Testis (tissue), 3 donors: Measurements from ENCODE around the gene MOG. TPM values are rescaled to one million over a fixed set of nuclear protein-coding genes. Genes with fewer than 3 reads are reported as not detected.
"Not testable (repeated sequence)": the region's sequence is repeated elsewhere in the genome, so short reads cannot be mapped to it uniquely, and the experiment has no call there.

Experiments
- DNase-seq: peaks from one replicate; pipeline ENCODE4 v3.0.0-alpha.2; 2019
- H3K27ac ChIP-seq, 2 donors: fragments of 200-600 bp; sonication (generic); one replicate each; pipeline ENCODE4 v1.5.1; 2019
- H3K27me3 ChIP-seq: fragments of 200-600 bp; sonication (generic); one replicate; pipeline ENCODE4 v1.5.1; 2019
- H3K36me3 ChIP-seq: fragments of 200-600 bp; sonication (generic); one replicate; pipeline ENCODE4 v1.5.1; 2017; ENCODE audit warnings: low read depth; ENCODE audit errors: missing control alignments
- H3K4me1 ChIP-seq: fragments of 200-600 bp; sonication (generic); one replicate; pipeline ENCODE4 v1.5.1; 2019
- H3K4me3 ChIP-seq, 2 donors: fragments of 200-600 bp; sonication (generic); one replicate each; pipeline ENCODE4 v1.5.1; 2017 to 2019
- H3K9me3 ChIP-seq: fragments of 200-600 bp; sonication (generic); one replicate; pipeline ENCODE4 v1.5.1; 2017
- CTCF ChIP-seq, 3 experiments: fragments of 450-650 bp in 2 of 3; fragments of 200-600 bp in 1 of 3; sonication (generic) in 1 of 3; IDR thresholded peaks; one replicate each; pipeline ENCODE4 v1.5.1; 2016 to 2019; ENCODE audit warnings: antibody characterized with exemption in 3 of 3, mild to moderate bottlenecking in 2 of 3, moderate library complexity in 1 of 3
- POLR2A ChIP-seq: fragments of 450-650 bp; IDR thresholded peaks from one replicate; pipeline ENCODE4 v1.6.1; 2017; ENCODE audit warnings: antibody characterized with exemption, mild to moderate bottlenecking, moderate library complexity
- WGBS, 2 donors: methylation state at CpG; one replicate each; pipeline ENCODE4 v1.1.5; 2018; 5-methylcytosine and 5-hydroxymethylcytosine counted together
- intact Hi-C: fragments of 100-400 bp; cut with DNase I; formaldehyde crosslinking; loops from one replicate; pipeline ENCODE4 v1.15.1; 2023; ENCODE audit warnings: low total_unique reads
- polyA plus RNA-seq: library from polyadenylated mRNA; stranded (reverse); fragments of 350-450 nt; fragmentation: Illumina TruSeq; extraction: RNeasy Lipid Tissue Mini Kit (QIAGEN cat#74804); gene quantifications from one replicate; pipeline ENCODE4 v1.2.3, GENCODE V29; 2014; ENCODE audit warnings: low read depth, low replicate concordance; ENCODE audit not compliant: insufficient read depth
- total RNA-seq, 2 donors: library from RNA; depleted of rRNA; stranded (reverse); fragments of >200 nt; gene quantifications; one replicate each; pipeline ENCODE4 v1.2.3, GENCODE V29; 2016

The MOG gene
- total and polyA plus RNA-seq, 3 donors from 2014 or later, result 0.19 to 0.36 TPM; not detected in 1

GRCh38 chr6:29655658-29656057 lies 1.2 kb upstream of the MOG start:
- Histone ChIP-seq H3K27me3 (no peaks in the 10 kb centered on the region), H3K36me3 (no peaks in the 10 kb centered on the region), H3K9me3 (no peaks in the 10 kb centered on the region), H3K4me1 (no peaks in the 10 kb centered on the region), H3K27ac (no peak overlapping the region), H3K4me3 (no peak overlapping the region)
- 45 to 61% methylated on average over 6 of the region's 6 CpGs for WGBS, 2 donors
- intact Hi-C loops, result no loop called here
- DNase-seq, result no peak
- no peak for TF ChIP-seq CTCF (IDR thresholded peaks at IDR 0.05)
- TF ChIP-seq POLR2A, result no peak

- 31 to 51% methylated on average over 2 of the region's 2 CpGs for WGBS, 2 donors
- no peak overlapping the region for H3K4me3 ChIP-seq
- no peak overlapping the region for H3K27ac ChIP-seq
- DNase-seq, result no peak
- no peaks in the 10 kb centered on the region for H3K4me1 ChIP-seq
- intact Hi-C loops, result no loop called here
- TF ChIP-seq POLR2A, result no peak
- H3K9me3 ChIP-seq, result no peaks in the 10 kb centered on the region
- H3K36me3 ChIP-seq, result no peaks in the 10 kb centered on the region
- H3K27me3 ChIP-seq, result no peaks in the 10 kb centered on the region
Observed at GRCh38 chr6:29656157-29656556, 735 bp upstream of the MOG start.

- Histone ChIP-seq H3K4me3 (no peak overlapping the region), H3K27me3 (no peaks in the 10 kb centered on the region), H3K36me3 (no peaks in the 10 kb centered on the region), H3K27ac (no peak overlapping the region), H3K9me3 (no peaks in the 10 kb centered on the region), H3K4me1 (no peaks in the 10 kb centered on the region)
- WGBS, 2 donors, result 64 to 65% methylated on average over 3 of the region's 3 CpGs
- TF ChIP-seq POLR2A (no peak), CTCF (IDR thresholded peaks at IDR 0.05) (no peak)
- intact Hi-C loops, result no loop called here
- DNase-seq, result no peak
Observed at GRCh38 chr6:29661071-29661470, 4.2 kb downstream of the MOG start.

GRCh38 chr6:29661502-29662141 lies 4.7 kb downstream of the MOG start:
- H3K9me3 ChIP-seq, H3K27me3 ChIP-seq, DNase-seq, H3K4me1 ChIP-seq, intact Hi-C loops, H3K36me3 ChIP-seq, H3K27ac ChIP-seq, H3K4me3 ChIP-seq: not testable (repeated sequence)
- WGBS, 2 donors, result 58 to 62% methylated on average over 14 of the region's 14 CpGs

- Histone ChIP-seq H3K27me3 (no peaks in the 10 kb centered on the region), H3K27ac (no peak overlapping the region), H3K36me3 (no peaks in the 10 kb centered on the region), H3K9me3 (no peaks in the 10 kb centered on the region), H3K4me1 (no peaks in the 10 kb centered on the region), H3K4me3 (no peak overlapping the region)
- TF ChIP-seq POLR2A (no peak), CTCF (IDR thresholded peaks at IDR 0.05) (no peak)
- WGBS, 2 donors, result 69 to 79% methylated on average over 5 of the region's 5 CpGs
- intact Hi-C loops, result no loop called here
- no peak for DNase-seq
Observed at GRCh38 chr6:29663300-29664042, 6.6 kb downstream of the MOG start.
